ENCODE results near the gene GABRB1.
A peak's percentile ranks its signal among the peaks of the same experiment; 100 is the strongest.

The GABRB1 gene

GRCh38 chr4:47017494-47017893 lies 13.9 kb upstream of the GABRB1 start:
- no peak for ATAC-seq
- no peak for TF ChIP-seq GLIS3 (CRISPR knock-in tag; IDR thresholded peaks at IDR 0.05)
- TF ChIP-seq ZNF8 (CRISPR knock-in tag; IDR thresholded peaks at IDR 0.05), result no peak
- TF ChIP-seq ZFP3 (CRISPR knock-in tag; IDR thresholded peaks at IDR 0.05), result no peak
- TF ChIP-seq BACH2 (CRISPR knock-in tag; IDR thresholded peaks at IDR 0.05; ENCODE audit: borderline replicate concordance), result no peak
- TF ChIP-seq, protein P1, sequence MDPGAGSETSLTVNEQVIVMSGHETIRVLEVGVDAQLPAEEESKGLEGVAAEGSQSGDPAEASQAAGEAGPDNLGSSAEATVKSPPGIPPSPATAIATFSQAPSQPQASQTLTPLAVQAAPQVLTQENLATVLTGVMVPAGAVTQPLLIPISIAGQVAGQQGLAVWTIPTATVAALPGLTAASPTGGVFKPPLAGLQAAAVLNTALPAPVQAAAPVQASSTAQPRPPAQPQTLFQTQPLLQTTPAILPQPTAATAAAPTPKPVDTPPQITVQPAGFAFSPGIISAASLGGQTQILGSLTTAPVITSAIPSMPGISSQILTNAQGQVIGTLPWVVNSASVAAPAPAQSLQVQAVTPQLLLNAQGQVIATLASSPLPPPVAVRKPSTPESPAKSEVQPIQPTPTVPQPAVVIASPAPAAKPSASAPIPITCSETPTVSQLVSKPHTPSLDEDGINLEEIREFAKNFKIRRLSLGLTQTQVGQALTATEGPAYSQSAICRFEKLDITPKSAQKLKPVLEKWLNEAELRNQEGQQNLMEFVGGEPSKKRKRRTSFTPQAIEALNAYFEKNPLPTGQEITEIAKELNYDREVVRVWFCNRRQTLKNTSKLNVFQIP (CRISPR knock-in tag; IDR thresholded peaks at IDR 0.05; ENCODE audit: borderline replicate concordance, low read depth), result no peak
- TF ChIP-seq ESRRG (CRISPR knock-in tag; IDR thresholded peaks at IDR 0.05), result no peak
- no peak for TF ChIP-seq ZNF70 (CRISPR knock-in tag; IDR thresholded peaks at IDR 0.05)
- no peak for TF ChIP-seq TCF4 (CRISPR knock-in tag; IDR thresholded peaks at IDR 0.05; ENCODE audit: borderline replicate concordance)
- no peak for TF ChIP-seq TOX (CRISPR knock-in tag; IDR thresholded peaks at IDR 0.05; ENCODE audit: borderline replicate concordance)
- TF ChIP-seq CSRNP3 (CRISPR knock-in tag; IDR thresholded peaks at IDR 0.05), result no peak
- no peak for TF ChIP-seq ZC3H10 (CRISPR knock-in tag; IDR thresholded peaks at IDR 0.05)
- no peak for TF ChIP-seq CSDC2 (CRISPR knock-in tag; IDR thresholded peaks at IDR 0.05)
- no peak for TF ChIP-seq ISL1 (CRISPR knock-in tag; IDR thresholded peaks at IDR 0.05)
- no peak for TF ChIP-seq ZNF565 (CRISPR knock-in tag; conservative IDR thresholded peaks at IDR 0.05; ENCODE audit: low read depth)
- no peak for TF ChIP-seq ZFP30 (CRISPR knock-in tag; IDR thresholded peaks at IDR 0.05)
- TF ChIP-seq PPARA (CRISPR knock-in tag; IDR thresholded peaks at IDR 0.05; ENCODE audit: borderline replicate concordance), result no peak
- no peak for TF ChIP-seq RARB (CRISPR knock-in tag; IDR thresholded peaks at IDR 0.05)
- no peak for TF ChIP-seq ARNTL (CRISPR knock-in tag; IDR thresholded peaks at IDR 0.05; ENCODE audit: borderline replicate concordance, low read depth)

GRCh38 chr4:47031751-47032404 lies 511 bp downstream of the GABRB1 start:
- peak; percentile 29 for ATAC-seq
- TF ChIP-seq, protein P1 (CRISPR knock-in tag; IDR thresholded peaks at IDR 0.05; ENCODE audit: borderline replicate concordance, low read depth), result no peak
- TF ChIP-seq ZNF8 (CRISPR knock-in tag; IDR thresholded peaks at IDR 0.05) (no peak), ZNF70 (CRISPR knock-in tag; IDR thresholded peaks at IDR 0.05) (no peak), ZNF565 (CRISPR knock-in tag; conservative IDR thresholded peaks at IDR 0.05; ENCODE audit: low read depth) (no peak), ARNTL (CRISPR knock-in tag; IDR thresholded peaks at IDR 0.05; ENCODE audit: borderline replicate concordance, low read depth) (no peak), ZFP3 (CRISPR knock-in tag; IDR thresholded peaks at IDR 0.05) (no peak), OSR1 (CRISPR knock-in tag; IDR thresholded peaks at IDR 0.05) (no peak), ISL1 (CRISPR knock-in tag; IDR thresholded peaks at IDR 0.05) (no peak), TSHZ2 (CRISPR knock-in tag; IDR thresholded peaks at IDR 0.05) (no peak)

DNA sequence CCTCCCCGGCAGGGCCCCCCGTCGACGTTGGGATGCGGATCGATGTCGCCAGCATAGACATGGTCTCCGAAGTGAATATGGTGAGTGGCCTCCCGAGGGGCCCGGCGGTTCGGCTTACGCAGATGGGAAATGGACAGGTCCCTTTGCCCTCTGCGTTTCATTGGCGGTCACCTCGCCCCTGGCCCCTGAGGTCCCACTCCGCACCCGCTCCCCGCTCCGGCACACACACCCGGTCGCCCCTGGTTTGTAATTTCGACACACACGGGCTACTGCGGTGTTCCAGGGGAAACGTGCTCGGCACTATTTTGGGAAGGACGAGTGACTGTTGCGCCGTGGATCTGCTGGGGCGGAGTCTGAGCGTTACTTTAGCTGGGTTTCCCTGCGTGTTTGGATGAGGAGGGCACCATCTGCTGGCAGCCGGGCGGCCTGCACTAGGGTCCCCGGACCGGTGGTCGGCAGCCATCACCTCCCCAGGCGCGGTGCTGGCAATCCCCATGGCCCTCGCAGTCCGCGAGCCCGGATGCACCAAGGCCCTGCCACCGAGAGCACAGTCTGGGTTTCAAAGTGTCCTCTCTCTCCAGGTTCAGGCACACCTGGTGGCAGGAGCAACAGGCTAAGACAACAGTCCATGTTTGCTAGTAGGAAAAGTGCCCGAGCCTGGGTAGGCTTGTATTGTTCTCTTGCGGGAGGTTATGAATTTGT lies 1.2 kb downstream of the GABRB1 start:
- TF ChIP-seq TSHZ2 (CRISPR knock-in tag; IDR thresholded peaks at IDR 0.05) (no peak), PATZ1 (CRISPR knock-in tag; IDR thresholded peaks at IDR 0.05; ENCODE audit: borderline replicate concordance) (no peak), ISL1 (CRISPR knock-in tag; IDR thresholded peaks at IDR 0.05) (no peak), GLIS3 (CRISPR knock-in tag; IDR thresholded peaks at IDR 0.05) (no peak), CSRNP3 (CRISPR knock-in tag; IDR thresholded peaks at IDR 0.05) (no peak)
- ATAC-seq, result peak; percentile 97

All from SK-N-SH treated with all-trans-retinoic acid at 6 μM for 48 hours (cell line).